ENCODE measurements around the gene SIK3.
"Not testable (repeated sequence)": the region's sequence is repeated elsewhere in the genome, so short reads cannot be mapped to it uniquely, and the experiment has no call there.

The SIK3 gene

GRCh38 chr11:116821050-116821918, 276.9 kb downstream of the SIK3 start:
- no peak for FAIRE-seq

- no peak for FAIRE-seq
Measured at GRCh38 chr11:116819049-116819448, 279.2 kb downstream of the SIK3 start.

GRCh38 chr11:116814502-116814901, 283.7 kb downstream of the SIK3 start:
- no peak for FAIRE-seq

DNA sequence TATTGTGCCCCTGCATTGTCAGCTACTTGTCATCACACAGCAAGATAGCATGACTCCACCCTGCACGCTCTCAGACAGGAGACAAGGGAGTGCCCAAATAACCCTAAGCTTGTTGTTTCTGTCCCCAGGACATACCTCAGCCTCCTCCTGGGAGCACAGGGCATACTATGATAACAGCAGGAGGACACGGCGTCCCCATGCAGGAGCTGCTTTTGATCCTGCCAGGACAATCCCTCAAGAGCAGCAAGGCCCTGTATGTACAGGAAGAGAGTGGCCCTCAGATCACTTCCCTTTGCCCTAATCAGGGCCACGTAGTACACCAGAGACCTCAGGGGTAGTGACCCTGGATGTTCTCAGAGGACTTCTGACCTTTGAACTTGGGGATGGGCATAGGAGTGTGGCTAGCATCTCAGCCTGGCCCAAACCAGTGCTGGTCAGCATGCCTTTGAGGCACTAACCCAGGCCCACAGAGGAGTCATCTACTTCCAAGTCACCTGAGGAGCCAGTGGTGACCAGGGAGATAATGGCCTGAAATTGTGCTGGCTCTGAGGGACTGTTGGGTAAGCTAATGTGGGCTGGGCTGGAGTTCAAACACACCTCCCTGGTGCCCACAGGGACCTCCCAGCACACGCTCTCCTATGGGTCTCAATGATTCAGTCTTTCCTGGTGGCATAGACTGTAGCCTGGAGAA, 284.3 kb downstream of the SIK3 start:
- FAIRE-seq, result no peak

DNA sequence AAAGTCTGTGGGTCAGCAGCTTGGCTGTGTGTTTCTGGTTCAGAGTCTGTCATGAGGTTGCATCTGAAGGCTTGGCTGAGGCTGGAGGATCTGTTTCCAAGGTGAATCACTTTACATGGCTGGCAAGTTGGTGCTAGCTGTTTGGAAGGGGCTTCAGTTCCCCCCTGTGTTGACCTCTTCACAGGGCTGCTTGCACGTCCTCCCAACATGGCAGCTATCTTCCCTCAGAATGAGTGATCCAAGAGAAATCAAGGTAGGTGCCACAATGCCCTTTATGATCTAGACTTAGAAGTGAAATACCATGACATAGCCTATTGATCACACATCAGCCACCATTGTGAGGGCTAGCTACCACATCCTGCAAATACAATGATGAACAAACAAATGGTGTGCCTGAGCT, 285.1 kb downstream of the SIK3 start:
- FAIRE-seq, result no peak

DNA sequence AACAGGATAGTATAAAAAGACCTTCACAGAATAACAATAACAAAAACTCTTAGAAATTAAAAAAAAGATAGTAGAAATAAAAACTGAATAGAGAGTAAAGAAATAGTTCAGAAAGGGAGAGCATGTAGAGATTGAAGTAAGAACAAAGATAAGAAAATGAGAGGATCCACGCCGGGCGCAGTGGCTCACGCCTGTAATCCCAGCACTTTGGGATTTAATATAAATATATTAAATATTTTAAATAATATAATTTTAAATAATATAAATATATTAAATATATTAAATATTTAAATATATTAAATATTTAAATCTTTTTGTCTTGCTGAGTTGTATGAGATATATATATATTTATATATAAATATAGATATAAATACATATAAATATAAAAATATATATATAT, 286.1 kb downstream of the SIK3 start:
- peak; percentile 99 for FAIRE-seq

- FAIRE-seq, result no peak
Measured at GRCh38 chr11:116811194-116811593, 287.0 kb downstream of the SIK3 start.

DNA sequence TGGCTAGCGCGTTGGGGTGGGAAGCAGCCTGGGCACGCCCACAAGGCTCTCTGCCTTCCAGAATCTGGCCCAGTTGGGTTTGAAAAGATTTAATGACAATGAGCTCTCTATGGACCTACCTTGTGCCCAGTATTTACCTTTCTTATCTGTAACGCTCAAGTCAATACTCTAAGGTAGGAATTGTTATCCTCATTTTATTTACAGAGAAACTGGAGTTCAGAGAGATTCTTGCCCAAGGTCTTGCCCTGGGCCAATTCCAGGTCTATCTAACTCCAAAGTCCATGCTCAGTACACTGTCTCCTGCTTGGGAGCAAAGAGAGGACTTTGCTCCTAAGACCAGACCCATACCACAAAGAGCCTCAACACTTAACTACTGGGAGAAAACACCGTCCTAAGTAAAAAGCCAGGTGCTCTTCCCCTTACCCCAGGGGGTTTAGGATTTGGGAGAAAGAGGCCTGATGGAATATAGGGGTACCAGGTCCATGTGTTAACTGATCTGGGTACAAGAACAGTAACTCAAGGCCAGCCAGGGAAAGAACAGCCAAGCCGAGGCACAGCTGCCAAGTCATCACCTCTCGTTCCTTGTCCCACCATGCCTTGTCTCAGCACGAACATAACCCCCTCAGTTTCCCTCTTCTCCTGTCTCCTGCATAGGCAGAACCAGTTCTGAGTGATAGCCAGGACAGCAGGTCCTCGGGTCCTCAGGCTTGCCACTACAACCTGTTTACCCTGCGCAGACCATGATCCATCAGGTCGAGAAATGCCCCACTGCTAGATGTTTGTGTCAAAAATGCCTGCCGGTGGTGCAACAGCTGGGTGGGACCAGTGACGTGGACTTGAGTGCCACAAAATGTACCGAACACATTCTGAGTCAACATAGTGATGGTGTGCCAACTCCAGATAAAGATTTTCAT, 289.7 kb downstream of the SIK3 start:
- FAIRE-seq, result no peak

- FAIRE-seq, result no peak
Measured at GRCh38 chr11:116807601-116808261, 290.5 kb downstream of the SIK3 start.

GRCh38 chr11:116804001-116804400, 294.2 kb downstream of the SIK3 start:
- FAIRE-seq, result no peak

GRCh38 chr11:116801662-116802061, 296.6 kb downstream of the SIK3 start:
- not testable (repeated sequence) for FAIRE-seq

- no peak for FAIRE-seq
Measured at GRCh38 chr11:116800610-116801009, 297.6 kb downstream of the SIK3 start.

GRCh38 chr11:116798368-116798767, 299.9 kb downstream of the SIK3 start:
- FAIRE-seq, result no peak

GRCh38 chr11:116797816-116798215, 300.4 kb downstream of the SIK3 start:
- FAIRE-seq, result no peak

DNA sequence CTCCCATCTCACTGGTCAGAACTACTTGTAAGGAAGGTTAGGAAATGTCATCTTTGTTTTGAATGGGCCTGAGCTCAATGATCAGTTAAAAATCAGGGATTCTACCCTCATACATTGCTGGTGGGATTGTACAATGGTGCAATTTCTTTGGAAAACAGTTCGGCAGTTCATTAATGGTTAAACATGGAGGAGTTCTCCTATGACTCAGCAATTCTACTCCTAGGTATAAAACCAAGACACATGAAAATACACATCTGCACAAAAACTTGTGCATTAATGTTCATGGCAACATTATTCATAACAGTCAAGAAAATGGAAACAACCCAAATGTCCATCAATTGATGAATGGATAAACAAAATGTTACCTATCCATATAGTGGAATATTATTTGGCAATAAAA, 301.7 kb downstream of the SIK3 start:
- FAIRE-seq, result no peak

GRCh38 chr11:116794851-116795250, 303.4 kb downstream of the SIK3 start:
- FAIRE-seq, result no peak

DNA sequence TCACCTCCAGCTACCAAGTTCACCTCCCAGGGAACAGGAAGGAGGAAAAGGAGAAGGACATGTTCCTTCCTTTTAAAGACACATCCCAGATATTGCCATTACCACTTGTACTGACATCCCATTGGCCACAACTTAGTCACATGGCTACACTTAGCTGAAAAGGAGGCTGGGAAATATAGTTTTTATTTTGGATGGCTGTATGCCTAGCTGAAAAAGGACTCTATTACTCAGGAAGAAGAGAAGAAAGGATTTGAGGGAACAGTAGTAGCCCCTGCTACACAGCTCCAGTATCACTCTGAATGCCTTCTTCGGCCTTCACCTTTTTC, 304.5 kb downstream of the SIK3 start:
- no peak for FAIRE-seq

All from colon (tissue), 2 donors.